Measurements from ENCODE around the gene ADORA2B. TPM values are rescaled to one million over a fixed set of nuclear protein-coding genes. Genes with fewer than 3 reads are reported as not detected.
A peak's percentile ranks its signal among the peaks of the same experiment; 100 is the strongest.

ADORA2B gene
- total RNA-seq, 6 donors from 2014 or later, result 4.2 to 18.8 (median 9.4) TPM

DNA sequence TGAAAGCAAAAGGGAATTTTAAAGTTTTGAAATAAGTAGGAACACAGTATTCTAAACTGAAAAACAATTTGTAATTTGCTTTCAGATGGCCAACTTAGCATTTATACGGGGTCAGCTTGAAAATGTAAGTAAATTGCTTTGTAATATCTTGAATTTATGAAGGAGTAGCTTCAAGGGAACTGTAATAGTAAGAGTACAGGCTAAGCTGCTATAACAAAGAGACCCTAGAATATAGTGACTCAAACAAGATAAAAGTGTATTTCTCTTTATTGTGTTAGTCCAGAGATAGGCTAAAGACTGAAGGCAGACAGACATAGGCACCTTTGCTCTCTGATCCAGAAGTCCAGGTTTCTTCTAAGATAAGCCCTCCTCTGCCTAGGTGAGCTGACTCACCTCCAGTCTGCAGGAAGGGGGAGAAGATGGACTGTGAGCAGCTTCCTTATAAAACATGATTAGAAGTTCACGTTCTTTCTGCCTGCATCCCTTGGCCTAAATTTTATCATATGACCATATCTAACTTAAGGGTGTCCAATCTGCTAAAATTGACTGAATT, 57.9 kb downstream of the ADORA2B start:
- TF ChIP-seq POLR2A (IDR thresholded peaks at IDR 0.05) (no peak), POLR2AphosphoS5 (IDR thresholded peaks at IDR 0.05) (no peak), EP300 (IDR thresholded peaks at IDR 0.05) (no peak)
- TF ChIP-seq, protein P1, sequence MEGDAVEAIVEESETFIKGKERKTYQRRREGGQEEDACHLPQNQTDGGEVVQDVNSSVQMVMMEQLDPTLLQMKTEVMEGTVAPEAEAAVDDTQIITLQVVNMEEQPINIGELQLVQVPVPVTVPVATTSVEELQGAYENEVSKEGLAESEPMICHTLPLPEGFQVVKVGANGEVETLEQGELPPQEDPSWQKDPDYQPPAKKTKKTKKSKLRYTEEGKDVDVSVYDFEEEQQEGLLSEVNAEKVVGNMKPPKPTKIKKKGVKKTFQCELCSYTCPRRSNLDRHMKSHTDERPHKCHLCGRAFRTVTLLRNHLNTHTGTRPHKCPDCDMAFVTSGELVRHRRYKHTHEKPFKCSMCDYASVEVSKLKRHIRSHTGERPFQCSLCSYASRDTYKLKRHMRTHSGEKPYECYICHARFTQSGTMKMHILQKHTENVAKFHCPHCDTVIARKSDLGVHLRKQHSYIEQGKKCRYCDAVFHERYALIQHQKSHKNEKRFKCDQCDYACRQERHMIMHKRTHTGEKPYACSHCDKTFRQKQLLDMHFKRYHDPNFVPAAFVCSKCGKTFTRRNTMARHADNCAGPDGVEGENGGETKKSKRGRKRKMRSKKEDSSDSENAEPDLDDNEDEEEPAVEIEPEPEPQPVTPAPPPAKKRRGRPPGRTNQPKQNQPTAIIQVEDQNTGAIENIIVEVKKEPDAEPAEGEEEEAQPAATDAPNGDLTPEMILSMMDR (IDR thresholded peaks at IDR 0.05), result no peak
- Histone ChIP-seq H3K4me3 (no peak overlapping the region), H3K4me1 (peaks cover 15 to 38% (median 30%) of the 10 kb centered on the region in 4 donors), H3K9me3 (no peaks in the 10 kb centered on the region), H3K27ac (peak overlapping the region in 3 of 4 donors; percentile 13 to 61 (median 48)), H3K36me3 (peaks cover 26 to 65% (median 48%) of the 10 kb centered on the region in 4 donors), H3K27me3 (no peaks in the 10 kb centered on the region)
- 95 to 98% methylated on average over 2 of the region's 2 CpGs for WGBS, 2 donors
- ATAC-seq (ENCODE audit: low FRiP score in 2 of 2) (no peak), DNase-seq (no peak)

DNA sequence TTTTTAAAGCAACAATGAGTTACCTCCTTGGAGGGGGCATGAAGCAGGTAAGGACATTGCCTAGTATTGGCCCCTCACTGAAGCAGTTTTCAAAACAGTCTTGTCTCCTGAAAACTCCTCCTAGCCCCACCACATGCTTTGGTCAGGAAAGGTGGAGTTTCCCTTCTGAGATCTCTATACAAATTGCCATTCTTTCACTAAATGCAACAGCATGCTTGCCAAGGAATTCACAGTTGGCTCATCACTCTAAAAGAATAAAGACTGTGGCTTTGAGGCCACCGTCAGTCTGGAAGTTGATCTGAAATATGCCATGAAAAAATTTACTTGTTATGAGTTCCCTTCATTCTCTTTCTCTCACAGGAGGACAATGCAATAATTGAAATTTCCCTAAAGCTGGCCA, 58.9 kb downstream of the ADORA2B start:
- WGBS, 2 donors, result 63 to 72% methylated on average over 1 of the region's 1 CpG
- peak overlapping the region; percentile 49 to 61 (median 54) for H3K27ac ChIP-seq
- peaks cover 15 to 30% (median 22%) of the 10 kb centered on the region in 4 donors for H3K4me1 ChIP-seq
- TF ChIP-seq POLR2A (IDR thresholded peaks at IDR 0.05) (no peak), EP300 (IDR thresholded peaks at IDR 0.05) (no peak), POLR2AphosphoS5 (IDR thresholded peaks at IDR 0.05) (no peak)
- TF ChIP-seq, protein P1 (IDR thresholded peaks at IDR 0.05), result no peak
- no peak overlapping the region for H3K4me3 ChIP-seq
- no peaks in the 10 kb centered on the region for H3K9me3 ChIP-seq
- DNase-seq (no peak), ATAC-seq (ENCODE audit: low FRiP score in 2 of 2) (no peak)
- H3K36me3 ChIP-seq, result peaks cover 26 to 76% (median 53%) of the 10 kb centered on the region in 4 donors
- no peaks in the 10 kb centered on the region for H3K27me3 ChIP-seq

DNA sequence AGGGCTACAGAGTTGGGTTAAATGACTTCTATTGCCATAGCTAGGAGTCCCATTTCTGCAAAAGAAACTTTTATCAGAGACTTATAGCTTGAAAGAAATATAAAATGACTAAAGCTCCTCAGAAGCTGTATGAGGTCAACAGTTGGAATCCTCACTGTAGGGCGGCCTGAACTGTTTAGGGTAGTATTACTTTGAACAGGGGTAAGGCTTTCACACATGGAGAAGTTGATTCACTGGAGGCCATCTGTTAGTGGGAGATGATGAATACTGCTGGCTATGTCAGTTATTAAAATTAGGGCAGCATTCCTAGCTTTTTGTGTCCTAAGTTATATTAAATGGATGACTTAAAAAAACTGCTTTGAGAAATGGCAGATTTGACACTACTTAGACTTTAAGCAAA, 60.7 kb downstream of the ADORA2B start:
- peak overlapping the region in 2 of 4 donors; percentile 57 to 61 for H3K27ac ChIP-seq
- no peak for DNase-seq

DNA sequence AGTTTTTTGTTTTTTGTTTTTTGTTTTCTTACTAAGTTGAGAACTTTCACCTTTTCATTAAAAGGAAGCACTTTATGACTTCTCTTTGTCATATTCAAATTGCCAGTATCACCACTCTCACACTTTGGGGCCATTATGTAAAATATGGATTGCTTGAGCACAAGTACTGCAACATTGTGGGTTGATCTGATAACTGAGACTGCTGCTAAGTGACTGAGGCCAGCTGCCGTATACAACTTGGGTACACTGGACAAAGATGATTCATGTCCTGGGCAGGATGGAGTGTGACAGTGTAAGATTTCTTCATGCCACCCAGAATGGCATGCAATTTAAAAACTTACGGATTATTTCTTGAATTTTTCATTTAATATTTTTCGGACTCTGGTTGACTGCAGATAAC, 62.5 kb downstream of the ADORA2B start:
- ATAC-seq (ENCODE audit: low FRiP score in 2 of 2) (no peak), DNase-seq (no peak)
- WGBS, 2 donors, result 73 to 84% methylated on average over 3 of the region's 3 CpGs
- H3K4me1 ChIP-seq, result peaks cover 17 to 31% (median 24%) of the 10 kb centered on the region in 4 donors
- peak overlapping the region in 1 of 4 donors; percentile 18 for H3K27ac ChIP-seq
- TF ChIP-seq EP300 (IDR thresholded peaks at IDR 0.05) (no peak), POLR2AphosphoS5 (IDR thresholded peaks at IDR 0.05) (no peak), POLR2A (IDR thresholded peaks at IDR 0.05) (no peak)
- TF ChIP-seq, protein P1 (IDR thresholded peaks at IDR 0.05), result no peak
- no peaks in the 10 kb centered on the region for H3K9me3 ChIP-seq
- H3K36me3 ChIP-seq, result peaks cover 22 to 77% (median 50%) of the 10 kb centered on the region in 4 donors
- no peak overlapping the region for H3K4me3 ChIP-seq
- no peaks in the 10 kb centered on the region for H3K27me3 ChIP-seq

More for the DNA sequence above, 60.7 kb downstream of the ADORA2B start:
- Histone ChIP-seq H3K27me3 (no peaks in the 10 kb centered on the region), H3K4me3 (no peak overlapping the region), H3K36me3 (peaks cover 26 to 86% (median 58%) of the 10 kb centered on the region in 4 donors), H3K9me3 (no peaks in the 10 kb centered on the region), H3K4me1 (peaks cover 17 to 29% (median 22%) of the 10 kb centered on the region in 4 donors)
- TF ChIP-seq EP300 (IDR thresholded peaks at IDR 0.05), result no peak
- no peak for TF ChIP-seq POLR2A (IDR thresholded peaks at IDR 0.05)
- TF ChIP-seq, protein P1 (IDR thresholded peaks at IDR 0.05), result no peak
- TF ChIP-seq POLR2AphosphoS5 (IDR thresholded peaks at IDR 0.05), result no peak
- 96 to 100% methylated on average over 1 of the region's 1 CpG for WGBS, 2 donors
- no peak for ATAC-seq (ENCODE audit: low FRiP score in 2 of 2)
